Keratinocyte (primary cell): ENCODE results near the gene TFB1M. TPM values are rescaled to one million over a fixed set of nuclear protein-coding genes. Genes with fewer than 3 reads are reported as not detected.

Experiments used
- DNase-seq: peaks from one replicate; pipeline ENCODE4 v3.0.0-alpha.2; 2011; ENCODE audit warnings: low read depth, missing footprints, low spot score
- FAIRE-seq: peaks from 2 replicates; lab custom pipeline; 2011; peaks lifted over from hg19 to GRCh38; lab: Jason Lieb, UNC
- H2AFZ ChIP-seq: 2 replicates; pipeline ENCODE4 v1.6.0; 2012; ENCODE audit warnings: low read length, control low read depth, inconsistent platforms; ENCODE audit not compliant: control insufficient read depth
- H3K27ac ChIP-seq: 2 replicates; pipeline ENCODE4 v1.5.1; 2011; ENCODE audit warnings: low read length; ENCODE audit not compliant: control insufficient read depth, insufficient read depth
- H3K27me3 ChIP-seq: 3 replicates; pipeline ENCODE4 v1.6.0; 2011; ENCODE audit warnings: low read length; ENCODE audit not compliant: control insufficient read depth, insufficient read depth; ENCODE audit errors: extremely low read depth
- H3K36me3 ChIP-seq, 2 experiments: 2 replicates in 1 of 2; 3 replicates in 1 of 2; pipeline ENCODE4 v1.5.1; 2011; ENCODE audit warnings: low read length in 2 of 2, mild to moderate bottlenecking in 1 of 2; ENCODE audit not compliant: control insufficient read depth in 2 of 2, insufficient read depth in 2 of 2; ENCODE audit errors: extremely low read depth in 1 of 2
- H3K4me1 ChIP-seq: 3 replicates; pipeline ENCODE4 v1.5.1; 2011; ENCODE audit warnings: low read length; ENCODE audit not compliant: control insufficient read depth, insufficient read depth; ENCODE audit errors: extremely low read depth
- H3K4me2 ChIP-seq: 3 replicates; pipeline ENCODE4 v1.6.0; 2011; ENCODE audit warnings: low read depth, low read length; ENCODE audit not compliant: control insufficient read depth, insufficient read depth; ENCODE audit errors: extremely low read depth
- H3K4me3 ChIP-seq, 3 experiments: fragments of 200-600 bp in 1 of 3; sonication (generic) in 1 of 3; 2 replicates in 2 of 3; 3 replicates in 1 of 3; pipeline ENCODE4 v1.5.1; 2011 to 2016; ENCODE audit warnings: low read length in 3 of 3, mild to moderate bottlenecking in 3 of 3, control low read depth in 2 of 3, inconsistent platforms in 1 of 3, low read depth in 1 of 3, mixed read lengths in 1 of 3, mixed run types in 1 of 3, moderate library complexity in 1 of 3; ENCODE audit not compliant: control insufficient read depth in 2 of 3, insufficient read depth in 2 of 3; ENCODE audit errors: extremely low read depth in 1 of 3
- H3K79me2 ChIP-seq: 2 replicates; pipeline ENCODE4 v1.6.0; 2012; ENCODE audit warnings: low read length; ENCODE audit not compliant: control insufficient read depth, insufficient read depth
- H3K9ac ChIP-seq: 3 replicates; pipeline ENCODE4 v1.6.0; 2011; ENCODE audit warnings: low read length; ENCODE audit not compliant: control insufficient read depth, insufficient read depth; ENCODE audit errors: extremely low read depth
- H3K9me1 ChIP-seq: 3 replicates; pipeline ENCODE4 v1.6.0; 2011; ENCODE audit warnings: low read length; ENCODE audit not compliant: control insufficient read depth, insufficient read depth; ENCODE audit errors: extremely low read depth
- H3K9me3 ChIP-seq: 2 replicates; pipeline ENCODE4 v1.5.1; 2012; ENCODE audit warnings: low read depth, low read length; ENCODE audit not compliant: control insufficient read depth
- H4K20me1 ChIP-seq: 3 replicates; pipeline ENCODE4 v1.6.0; 2011; ENCODE audit warnings: low read length; ENCODE audit not compliant: control insufficient read depth, insufficient read depth; ENCODE audit errors: extremely low read depth
- CTCF ChIP-seq, 3 experiments: IDR thresholded peaks in 1 of 3; conservative IDR thresholded peaks in 1 of 3; optimal IDR thresholded peaks in 1 of 3; 2 replicates in 2 of 3; 3 replicates in 1 of 3; pipeline versions ENCODE3 to v1.5.1; 2011; ENCODE audit warnings: low read length in 3 of 3, mild to moderate bottlenecking in 3 of 3, moderate library complexity in 2 of 3, control low read depth in 1 of 3, inconsistent platforms in 1 of 3; ENCODE audit not compliant: insufficient read depth in 2 of 3; ENCODE audit errors: extremely low read depth in 1 of 3
- EZH2 ChIP-seq: IDR thresholded peaks from one replicate; pipeline ENCODE4 v1.6.1; 2012; ENCODE audit warnings: inconsistent platforms, mild to moderate bottlenecking, low read length, moderate library complexity
- dilution Hi-C: fragments of 300-500 bp; cut with MboI; formaldehyde crosslinking; loops from one replicate; pipeline ENCODE4 v1.7.0; 2020; ENCODE audit warnings: low sequenced_read_pairs; ENCODE audit not compliant: extremely low pct_ligation_motif_present
- polyA plus RNA-seq, 5 experiments: library from polyadenylated mRNA; depleted of rRNA in 3 of 5; stranded (reverse) in 3 of 5; stranded (forward) in 1 of 5; unstranded in 1 of 5; fragments of >200 nt; gene quantifications; 1 replicate in 1 of 5; 2 replicates in 3 of 5; 3 replicates in 1 of 5; pipeline versions ENCODE4 v1.2.1 to v1.2.3, GENCODE V29; 2011 to 2012; ENCODE audit warnings: missing spikeins in 2 of 5, low read depth in 1 of 5, low replicate concordance in 1 of 5

Gene TFB1M
- polyA plus RNA-seq, 1 donor (not counting 4 experiments of a cell fraction or from before 2014, with no cell fraction given), result 38.6 TPM

DNA sequence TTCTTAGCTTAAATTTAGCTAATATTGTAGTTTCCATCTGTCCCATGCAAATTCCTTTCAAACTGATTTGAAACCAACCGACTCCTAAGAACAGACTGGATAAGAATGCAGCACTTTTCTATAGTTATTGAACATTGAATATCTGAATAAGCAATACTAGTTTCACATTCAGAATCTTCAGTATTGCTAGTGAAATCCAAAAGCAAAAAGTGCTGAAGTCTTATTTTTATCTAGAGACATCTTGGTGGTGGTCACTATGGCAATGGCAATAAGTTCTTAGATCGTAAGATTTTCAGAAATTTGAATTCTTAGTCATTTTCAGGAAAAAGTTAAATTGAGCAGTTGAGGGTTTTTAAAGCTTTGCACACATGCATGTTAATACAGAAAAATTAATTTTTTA lies 2.7 kb downstream of the TFB1M start:
- no peaks in the 10 kb centered on the region for H4K20me1 ChIP-seq
- H3K9me1 ChIP-seq, result peaks cover 1% of the 10 kb centered on the region
- peaks cover 30% of the 10 kb centered on the region for H3K4me1 ChIP-seq
- H3K4me3 ChIP-seq, result peak overlapping the region in 2 of 3 experiments; percentile 11 to 29
- H3K9ac ChIP-seq, result no peak overlapping the region
- peaks cover 3% of the 10 kb centered on the region for H3K9me3 ChIP-seq
- peaks cover 56% of the 10 kb centered on the region for H3K79me2 ChIP-seq
- DNase-seq (no peak), FAIRE-seq (peak; percentile 20)
- H3K36me3 ChIP-seq, result peaks cover 10 to 21% of the 10 kb centered on the region in 2 experiments
- dilution Hi-C loops, result no loop called here
- H2AFZ ChIP-seq, result no peak overlapping the region
- H3K27me3 ChIP-seq, result no peaks in the 10 kb centered on the region
- H3K27ac ChIP-seq, result peak overlapping the region; percentile 77
- H3K4me2 ChIP-seq, result peak overlapping the region; percentile 29
- TF ChIP-seq CTCF (optimal IDR thresholded peaks at IDR 0.05 in 1 of 3, IDR thresholded peaks at IDR 0.05 in 1 of 3, conservative IDR thresholded peaks at IDR 0.05 in 1 of 3; ENCODE audit: extremely low read depth in 1 of 3, insufficient read depth in 2 of 3, low read length in 3 of 3) (no peak), EZH2 (no peak)

DNA sequence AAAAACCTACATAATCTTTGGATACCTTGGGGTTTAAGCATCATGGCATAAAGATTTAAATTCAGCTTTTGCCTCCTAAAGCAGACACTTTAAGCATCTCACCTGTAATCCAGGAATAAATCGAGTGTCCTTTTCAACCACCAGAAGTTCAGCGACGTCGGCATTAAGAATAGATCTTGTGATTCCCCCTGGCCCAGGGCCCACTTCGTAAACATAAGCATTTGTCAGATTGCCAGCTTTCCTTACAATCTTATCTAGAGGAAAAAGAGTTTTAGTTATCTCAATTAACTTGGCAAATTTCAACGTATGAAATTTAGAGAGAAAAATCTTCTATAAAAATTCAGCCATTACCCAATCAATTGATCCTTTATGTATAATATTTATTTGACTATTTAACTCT lies 3.2 kb downstream of the TFB1M start:
- DNase-seq (no peak), FAIRE-seq (peak; percentile 60)
- no peaks in the 10 kb centered on the region for H4K20me1 ChIP-seq
- H2AFZ ChIP-seq, result no peak overlapping the region
- H3K4me1 ChIP-seq, result peaks cover 29% of the 10 kb centered on the region
- H3K79me2 ChIP-seq, result peaks cover 61% of the 10 kb centered on the region
- H3K36me3 ChIP-seq, result peaks cover 10 to 21% of the 10 kb centered on the region in 2 experiments
- H3K9ac ChIP-seq, result peak overlapping the region; percentile 16
- H3K27me3 ChIP-seq, result no peaks in the 10 kb centered on the region
- H3K27ac ChIP-seq, result peak overlapping the region; percentile 77
- dilution Hi-C loops, result no loop called here
- H3K9me3 ChIP-seq, result peaks cover 3% of the 10 kb centered on the region
- TF ChIP-seq EZH2 (no peak), CTCF (optimal IDR thresholded peaks at IDR 0.05 in 1 of 3, IDR thresholded peaks at IDR 0.05 in 1 of 3, conservative IDR thresholded peaks at IDR 0.05 in 1 of 3; ENCODE audit: extremely low read depth in 1 of 3, insufficient read depth in 2 of 3, low read length in 3 of 3) (no peak)
- peaks cover 3% of the 10 kb centered on the region for H3K9me1 ChIP-seq
- peak overlapping the region; percentile 29 for H3K4me2 ChIP-seq
- H3K4me3 ChIP-seq, result peak overlapping the region in 1 of 3 experiments; percentile 11
